Esophagus squamous epithelium (tissue), 4 donors: ENCODE data around the gene CAPN5.

Source experiments
- POLR2A ChIP-seq, 4 donors: fragments of 450-650 bp; IDR thresholded peaks; one replicate each; pipeline ENCODE4 v1.6.1; 2017; ENCODE audit warnings: antibody characterized with exemption in 4 of 4, mild to moderate bottlenecking in 4 of 4, moderate library complexity in 3 of 4
- TF ChIP-seq, protein P1 (sequence below), 6 experiments: fragments of 450-650 bp in 4 of 6; fragments of 200-600 bp in 2 of 6; sonication (generic) in 2 of 6; IDR thresholded peaks; one replicate each; pipeline ENCODE4 v1.5.1; 2016 to 2019; ENCODE audit warnings: antibody characterized with exemption in 6 of 6, mild to moderate bottlenecking in 4 of 6, moderate library complexity in 4 of 6

GRCh38 chr11:77131560-77131959 lies 64.8 kb downstream of the CAPN5 start:
- TF ChIP-seq, protein P1, sequence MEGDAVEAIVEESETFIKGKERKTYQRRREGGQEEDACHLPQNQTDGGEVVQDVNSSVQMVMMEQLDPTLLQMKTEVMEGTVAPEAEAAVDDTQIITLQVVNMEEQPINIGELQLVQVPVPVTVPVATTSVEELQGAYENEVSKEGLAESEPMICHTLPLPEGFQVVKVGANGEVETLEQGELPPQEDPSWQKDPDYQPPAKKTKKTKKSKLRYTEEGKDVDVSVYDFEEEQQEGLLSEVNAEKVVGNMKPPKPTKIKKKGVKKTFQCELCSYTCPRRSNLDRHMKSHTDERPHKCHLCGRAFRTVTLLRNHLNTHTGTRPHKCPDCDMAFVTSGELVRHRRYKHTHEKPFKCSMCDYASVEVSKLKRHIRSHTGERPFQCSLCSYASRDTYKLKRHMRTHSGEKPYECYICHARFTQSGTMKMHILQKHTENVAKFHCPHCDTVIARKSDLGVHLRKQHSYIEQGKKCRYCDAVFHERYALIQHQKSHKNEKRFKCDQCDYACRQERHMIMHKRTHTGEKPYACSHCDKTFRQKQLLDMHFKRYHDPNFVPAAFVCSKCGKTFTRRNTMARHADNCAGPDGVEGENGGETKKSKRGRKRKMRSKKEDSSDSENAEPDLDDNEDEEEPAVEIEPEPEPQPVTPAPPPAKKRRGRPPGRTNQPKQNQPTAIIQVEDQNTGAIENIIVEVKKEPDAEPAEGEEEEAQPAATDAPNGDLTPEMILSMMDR (IDR thresholded peaks at IDR 0.05) = no peak
- TF ChIP-seq POLR2A (IDR thresholded peaks at IDR 0.05) = no peak
